Endothelial cell of umbilical vein (primary cell): ENCODE results near the gene RRM1. TPM values are rescaled to one million over a fixed set of nuclear protein-coding genes. Genes with fewer than 3 reads are reported as not detected.

Source experiments
- BruUV-seq: library from RNA; stranded (reverse); fragments of 400-500 nt; replicated peaks from 2 replicates; lab custom pipeline; 2021; lab: Mats Ljungman, UMichigan
- CTCF ChIA-PET: fragments of 300-600, 350-600 bp; sonication (Branson Sonifier 250); formaldehyde crosslinking; loops from one replicate; lab custom pipeline; 2021; ENCODE audit warnings: antibody characterized with exemption, inconsistent platforms; lab: Charles Lee
- POLR2A ChIA-PET: fragments of 300-600, 350-600 bp; sonication (Branson Sonifier 250); formaldehyde crosslinking; loops from one replicate; lab custom pipeline; 2021; ENCODE audit warnings: antibody characterized with exemption, inconsistent platforms; lab: Charles Lee
- DNase-seq: peaks from one replicate; pipeline ENCODE4 v3.0.0-alpha.2; 2011; ENCODE audit warnings: low read depth, low spot score
- FAIRE-seq: peaks from 2 replicates; lab custom pipeline; 2011; peaks lifted over from hg19 to GRCh38; lab: Jason Lieb, UNC
- H2AFZ ChIP-seq: 2 replicates; pipeline ENCODE4 v1.6.0; 2012; ENCODE audit warnings: low read depth, low read length, control low read depth, inconsistent platforms
- H3K27ac ChIP-seq: 2 replicates; pipeline ENCODE4 v1.5.1; 2011; ENCODE audit warnings: low read depth, mild to moderate bottlenecking, control low read depth, low read length, moderate library complexity; ENCODE audit not compliant: insufficient read depth
- H3K27me3 ChIP-seq, 2 experiments: 2 replicates each; pipeline versions ENCODE4 v1.6.0 to v1.6.1; 2011; ENCODE audit warnings: low read length in 2 of 2, mixed read lengths in 1 of 2; ENCODE audit not compliant: control insufficient read depth in 2 of 2, insufficient read depth in 2 of 2
- H3K36me3 ChIP-seq, 2 experiments: 2 replicates in 1 of 2; 3 replicates in 1 of 2; pipeline ENCODE4 v1.5.1; 2011; ENCODE audit warnings: low read length in 2 of 2, mild to moderate bottlenecking in 1 of 2, moderate library complexity in 1 of 2; ENCODE audit not compliant: control insufficient read depth in 2 of 2, insufficient read depth in 2 of 2; ENCODE audit errors: extremely low read depth in 1 of 2
- H3K4me1 ChIP-seq: 3 replicates; pipeline ENCODE4 v1.5.1; 2011; ENCODE audit warnings: mild to moderate bottlenecking, low read length; ENCODE audit not compliant: control insufficient read depth, insufficient read depth; ENCODE audit errors: extremely low read depth
- H3K4me2 ChIP-seq: 2 replicates; pipeline ENCODE4 v1.6.1; 2011; ENCODE audit warnings: low read length, control low read depth, mixed read lengths; ENCODE audit not compliant: insufficient read depth
- H3K4me3 ChIP-seq, 3 experiments: fragments of 200-600 bp in 1 of 3; sonication (generic), shearing (Covaris generic) in 1 of 3; replicated peaks in 1 of 3; 2 replicates each; pipeline ENCODE4 v1.5.1; 2011 to 2016; ENCODE audit warnings: control low read depth in 3 of 3, low read length in 3 of 3, mild to moderate bottlenecking in 2 of 3, inconsistent platforms in 1 of 3, low read depth in 1 of 3, moderate library complexity in 1 of 3; ENCODE audit not compliant: insufficient read depth in 1 of 3
- H3K79me2 ChIP-seq: 2 replicates; pipeline ENCODE4 v1.6.0; 2012; ENCODE audit warnings: low read length, inconsistent platforms; ENCODE audit not compliant: control insufficient read depth, insufficient read depth
- H3K9ac ChIP-seq: replicated peaks from 2 replicates; pipeline ENCODE3; 2011; ENCODE audit warnings: low read length, control low read depth; ENCODE audit not compliant: insufficient read depth; ENCODE audit errors: extremely low read depth
- H3K9me1 ChIP-seq: replicated peaks from 3 replicates; pipeline ENCODE4 v1.6.0; 2011; ENCODE audit warnings: mild to moderate bottlenecking, low read length; ENCODE audit not compliant: control insufficient read depth, insufficient read depth; ENCODE audit errors: extremely low read depth
- H3K9me3 ChIP-seq: replicated peaks from 2 replicates; pipeline ENCODE4 v1.5.1; 2012; ENCODE audit warnings: low read length, inconsistent platforms; ENCODE audit not compliant: control insufficient read depth, insufficient read depth
- H4K20me1 ChIP-seq: replicated peaks from 2 replicates; pipeline ENCODE3; 2011; ENCODE audit warnings: mild to moderate bottlenecking, low read length; ENCODE audit not compliant: control insufficient read depth, insufficient read depth; ENCODE audit errors: extremely low read depth
- CTCF ChIP-seq, 2 donors: IDR thresholded peaks; 1 replicate in 1 of 2; 2 replicates in 1 of 2; pipeline ENCODE4 v1.5.1; 2011; ENCODE audit warnings: low read length in 2 of 2, mild to moderate bottlenecking in 2 of 2, moderate library complexity in 2 of 2, control low read depth in 1 of 2, inconsistent platforms in 1 of 2, low read depth in 1 of 2; ENCODE audit not compliant: insufficient read depth in 1 of 2; ENCODE audit errors: extremely low read depth in 1 of 2
- EZH2 ChIP-seq: IDR thresholded peaks from 2 replicates; pipeline ENCODE4 v1.6.1; 2012; ENCODE audit warnings: borderline replicate concordance, low read depth, mild to moderate bottlenecking, moderate library complexity, low read length, inconsistent platforms; ENCODE audit not compliant: severe bottlenecking
- FOS ChIP-seq: IDR thresholded peaks from 2 replicates; pipeline ENCODE4 v1.6.1; 2011; ENCODE audit warnings: mild to moderate bottlenecking, low read length, moderate library complexity, borderline replicate concordance; ENCODE audit not compliant: insufficient read depth
- GATA2 ChIP-seq: IDR thresholded peaks from 2 replicates; pipeline ENCODE4 v1.7.0; 2011; ENCODE audit warnings: low read depth, mild to moderate bottlenecking, moderate library complexity, mixed read lengths, low read length; ENCODE audit not compliant: insufficient read length, insufficient read depth
- JUN ChIP-seq: IDR thresholded peaks from 2 replicates; pipeline ENCODE4 v1.6.1; 2011; ENCODE audit warnings: borderline replicate concordance, low read depth; ENCODE audit not compliant: insufficient read length, insufficient read depth
- MAX ChIP-seq: IDR thresholded peaks from 2 replicates; pipeline ENCODE4 v1.6.1; 2011; ENCODE audit not compliant: insufficient read depth, insufficient read length
- MYC ChIP-seq: IDR thresholded peaks from one replicate; pipeline ENCODE4 v1.6.1; 2011; ENCODE audit warnings: mild to moderate bottlenecking, low read depth, low read length
- POLR2A ChIP-seq: IDR thresholded peaks from 2 replicates; pipeline ENCODE4 v1.6.1; 2012; ENCODE audit warnings: low read depth, mild to moderate bottlenecking, control low read depth, low read length
- POLR2AphosphoS5 ChIP-seq: IDR thresholded peaks from 2 replicates; pipeline ENCODE4 v1.6.1; 2012; ENCODE audit warnings: low read depth, mild to moderate bottlenecking, control low read depth, low read length, moderate library complexity; ENCODE audit not compliant: insufficient read depth
- dilution Hi-C: fragments of 300-500 bp; cut with MboI; formaldehyde crosslinking; loops from one replicate; pipeline ENCODE4 v1.15.0; 2019; ENCODE audit warnings: low sequenced_read_pairs; ENCODE audit not compliant: extremely low pct_ligation_motif_present
- intact Hi-C: fragments of 100-400 bp; cut with micrococcal nuclease; formaldehyde crosslinking; loops from one replicate; pipeline ENCODE4 v1.10.0; 2022
- polyA plus RNA-seq, 4 experiments: library from polyadenylated mRNA; depleted of rRNA in 3 of 4; stranded (reverse) in 3 of 4; unstranded in 1 of 4; fragments of >200 nt; gene quantifications; 2 replicates each; pipeline versions ENCODE4 v1.2.1 to v1.2.3, GENCODE V29; 2011 to 2012; ENCODE audit warnings: missing spikeins in 1 of 4
- total RNA-seq: library from RNA; stranded (reverse); gene quantifications from 2 replicates; pipeline ENCODE4 v1.2.3, GENCODE V29; 2021

Gene RRM1
- total and polyA plus RNA-seq, 2 donors (not counting 3 experiments of a cell fraction or from before 2014, with no cell fraction given), result 55.3 to 112 TPM

GRCh38 chr11:4071325-4071724 lies 23.3 kb upstream of the RRM1 start:
- BruUV-seq, result no TSS peak
- no peaks in the 10 kb centered on the region for H3K36me3 ChIP-seq
- H3K9me1 ChIP-seq, result no peaks in the 10 kb centered on the region
- FAIRE-seq (no peak), DNase-seq (no peak)
- H3K9me3 ChIP-seq, result no peaks in the 10 kb centered on the region
- ChIA-PET POLR2A (no interaction called here), CTCF (interaction anchor here (1.1 to 14.8 kb wide), 10 partner anchors 8 to 263 kb away, joined by 3 to 871 read pairs (median 17); partner anchors contain the start of genes PGAP2, RHOG and STIM1)
- intact Hi-C loops, result loop anchor here (5.0 kb wide), 1 partner anchor 74 kb away; no protein-coding TSS in a partner anchor
- no peak overlapping the region for H3K4me2 ChIP-seq
- H3K4me3 ChIP-seq, result no peak overlapping the region
- no peaks in the 10 kb centered on the region for H3K79me2 ChIP-seq
- no peak for TF ChIP-seq MYC
- TF ChIP-seq JUN, result no peak
- no peak for TF ChIP-seq MAX
- TF ChIP-seq CTCF (IDR thresholded peaks at IDR 0.05; ENCODE audit: extremely low read depth in 1 of 2, insufficient read depth in 1 of 2, low read depth in 1 of 2, low read length in 2 of 2), result no peak
- no peak for TF ChIP-seq POLR2AphosphoS5
- TF ChIP-seq POLR2A, result no peak
- no peak for TF ChIP-seq FOS
- no peak for TF ChIP-seq GATA2
- TF ChIP-seq EZH2, result no peak
- no peaks in the 10 kb centered on the region for H4K20me1 ChIP-seq
- H2AFZ ChIP-seq, result no peak overlapping the region
- H3K27me3 ChIP-seq, result no peaks in the 10 kb centered on the region
- H3K9ac ChIP-seq, result no peak overlapping the region
- dilution Hi-C loops, result loop anchor here (25.0 kb wide), 1 partner anchor 209 kb away; the partner anchor contains the start of gene STIM1
- H3K27ac ChIP-seq, result no peak overlapping the region
- H3K4me1 ChIP-seq, result no peaks in the 10 kb centered on the region
